WTC11 (cell line): ENCODE data around the gene TRIOBP.

ENCODE experiments used
- CREB1 ChIP-seq: sonication (generic); formaldehyde crosslinking; IDR thresholded peaks from 2 replicates; pipeline ENCODE4 v1.8.0; 2023; ENCODE audit warnings: mild to moderate bottlenecking, missing genetic modification reagents
- TP53 ChIP-seq: sonication (generic); formaldehyde crosslinking; IDR thresholded peaks from 2 replicates; pipeline ENCODE4 v1.8.1; 2023; ENCODE audit warnings: mild to moderate bottlenecking, missing genetic modification reagents
- TF ChIP-seq, protein P1 (sequence below): fragments of 200-600 bp; IDR thresholded peaks from 2 replicates; pipeline ENCODE4 v1.8.0; 2022; ENCODE audit warnings: antibody characterized with exemption
- TF ChIP-seq, protein P2 (sequence below): sonication (generic); formaldehyde crosslinking; IDR thresholded peaks from 2 replicates; pipeline ENCODE4 v1.8.0; 2022; ENCODE audit warnings: mild to moderate bottlenecking, missing genetic modification reagents

- TF ChIP-seq, protein P1, sequence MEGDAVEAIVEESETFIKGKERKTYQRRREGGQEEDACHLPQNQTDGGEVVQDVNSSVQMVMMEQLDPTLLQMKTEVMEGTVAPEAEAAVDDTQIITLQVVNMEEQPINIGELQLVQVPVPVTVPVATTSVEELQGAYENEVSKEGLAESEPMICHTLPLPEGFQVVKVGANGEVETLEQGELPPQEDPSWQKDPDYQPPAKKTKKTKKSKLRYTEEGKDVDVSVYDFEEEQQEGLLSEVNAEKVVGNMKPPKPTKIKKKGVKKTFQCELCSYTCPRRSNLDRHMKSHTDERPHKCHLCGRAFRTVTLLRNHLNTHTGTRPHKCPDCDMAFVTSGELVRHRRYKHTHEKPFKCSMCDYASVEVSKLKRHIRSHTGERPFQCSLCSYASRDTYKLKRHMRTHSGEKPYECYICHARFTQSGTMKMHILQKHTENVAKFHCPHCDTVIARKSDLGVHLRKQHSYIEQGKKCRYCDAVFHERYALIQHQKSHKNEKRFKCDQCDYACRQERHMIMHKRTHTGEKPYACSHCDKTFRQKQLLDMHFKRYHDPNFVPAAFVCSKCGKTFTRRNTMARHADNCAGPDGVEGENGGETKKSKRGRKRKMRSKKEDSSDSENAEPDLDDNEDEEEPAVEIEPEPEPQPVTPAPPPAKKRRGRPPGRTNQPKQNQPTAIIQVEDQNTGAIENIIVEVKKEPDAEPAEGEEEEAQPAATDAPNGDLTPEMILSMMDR, result no peak
- TF ChIP-seq, protein P2, sequence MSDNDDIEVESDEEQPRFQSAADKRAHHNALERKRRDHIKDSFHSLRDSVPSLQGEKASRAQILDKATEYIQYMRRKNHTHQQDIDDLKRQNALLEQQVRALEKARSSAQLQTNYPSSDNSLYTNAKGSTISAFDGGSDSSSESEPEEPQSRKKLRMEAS (CRISPR knock-in tag), result no peak
- TF ChIP-seq CREB1 (CRISPR knock-in tag), result no peak
- TF ChIP-seq TP53, result no peak
Measured at GRCh38 chr22:37701141-37701786, 4.4 kb downstream of the TRIOBP start.
